Body of pancreas (tissue), 4 donors: ENCODE measurements around the gene KLF7. TPM values are rescaled to one million over a fixed set of nuclear protein-coding genes. Genes with fewer than 3 reads are reported as not detected.

ENCODE experiments used
- ATAC-seq: fragments of 150-250 bp; one replicate; pipeline ENCODE4 v1.9.1; 2016
- DNase-seq, 4 donors: peaks; one replicate each; pipeline ENCODE4 v3.0.0-alpha.2; 2019
- H3K27ac ChIP-seq, 4 donors: fragments of 200-600 bp; sonication (generic); 1 replicate in 3 of 4; 2 replicates in 1 of 4; pipeline versions ENCODE4 v1.5.1 to v1.6.1; 2016 to 2019; ENCODE audit warnings: mild to moderate bottlenecking in 1 of 4, mixed read lengths in 1 of 4, moderate library complexity in 1 of 4
- H3K27me3 ChIP-seq, 2 donors: fragments of 200-600 bp; sonication (generic); one replicate each; pipeline ENCODE4 v1.6.0; 2016; ENCODE audit warnings: mild to moderate bottlenecking in 1 of 2
- H3K36me3 ChIP-seq, 2 donors: fragments of 200-600 bp; sonication (generic); replicated peaks in 1 of 2; 2 replicates each; pipeline ENCODE4 v1.5.1; 2016; ENCODE audit warnings: low read depth in 2 of 2; ENCODE audit not compliant: insufficient read depth in 1 of 2
- H3K4me1 ChIP-seq: fragments of 200-600 bp; sonication (generic); one replicate; pipeline ENCODE4 v1.6.0; 2016
- H3K4me3 ChIP-seq, 2 donors: fragments of 200-600 bp; sonication (generic); 1 replicate in 1 of 2; 2 replicates in 1 of 2; pipeline ENCODE4 v1.5.1; 2016 to 2019
- H3K9me3 ChIP-seq, 3 donors: fragments of 200-600 bp; sonication (generic); 1 replicate in 2 of 3; 2 replicates in 1 of 3; pipeline ENCODE4 v1.5.1; 2016
- POLR2A ChIP-seq, 3 donors: fragments of 450-650 bp; IDR thresholded peaks; one replicate each; pipeline ENCODE4 v1.6.1; 2016; ENCODE audit warnings: antibody characterized with exemption in 3 of 3, mild to moderate bottlenecking in 2 of 3
- WGBS, 2 donors: methylation state at CpG; one replicate each; pipeline ENCODE4 v1.1.5; 2017; 5-methylcytosine and 5-hydroxymethylcytosine counted together
- intact Hi-C: fragments of 100-400 bp; cut with DNase I; formaldehyde crosslinking; loops from one replicate; pipeline ENCODE4 v1.15.1; 2023
- total RNA-seq, 2 donors: library from RNA; depleted of rRNA; stranded (reverse); fragments of >200 nt; gene quantifications; one replicate each; pipeline ENCODE4 v1.1.0, GENCODE V29; 2016
- TF ChIP-seq, protein P1 (sequence below), 7 experiments: fragments of 450-650 bp in 4 of 7; fragments of 200-600 bp in 3 of 7; sonication (generic) in 3 of 7; IDR thresholded peaks; one replicate each; pipeline ENCODE4 v1.5.1; 2016 to 2019; ENCODE audit warnings: antibody characterized with exemption in 7 of 7

KLF7 gene
- total RNA-seq, 2 donors from 2014 or later: 4.6 to 9.3 TPM

DNA sequence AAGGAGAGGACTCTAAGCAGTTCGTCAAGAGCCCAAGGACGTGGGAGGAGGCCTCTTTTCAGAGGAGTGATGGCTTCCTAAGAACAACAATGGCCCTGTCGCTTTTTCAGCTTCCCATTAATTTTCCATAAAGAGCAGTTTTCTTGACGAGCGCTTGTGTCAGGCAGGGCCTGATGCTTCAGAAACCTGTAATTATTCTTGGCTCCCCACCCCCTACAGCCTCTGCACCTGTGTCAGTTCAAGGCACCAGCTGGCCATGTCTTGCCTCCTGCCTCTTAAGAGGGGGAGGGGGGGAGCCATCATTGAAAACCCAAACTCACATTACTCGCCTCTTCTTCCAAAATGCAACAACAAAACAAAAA, 32.3 kb downstream of the KLF7 start:
- no peak overlapping the region for H3K4me3 ChIP-seq
- no peaks in the 10 kb centered on the region for H3K36me3 ChIP-seq
- no peaks in the 10 kb centered on the region for H3K27me3 ChIP-seq
- intact Hi-C loops: no loop called here
- 76 to 87% methylated on average over 6 of the region's 6 CpGs for WGBS, 2 donors
- no peak for ATAC-seq
- DNase-seq: no peak
- peak overlapping the region in 1 of 4 donors; percentile 5 for H3K27ac ChIP-seq
- TF ChIP-seq POLR2A (IDR thresholded peaks at IDR 0.05): no peak
- TF ChIP-seq, protein P1, sequence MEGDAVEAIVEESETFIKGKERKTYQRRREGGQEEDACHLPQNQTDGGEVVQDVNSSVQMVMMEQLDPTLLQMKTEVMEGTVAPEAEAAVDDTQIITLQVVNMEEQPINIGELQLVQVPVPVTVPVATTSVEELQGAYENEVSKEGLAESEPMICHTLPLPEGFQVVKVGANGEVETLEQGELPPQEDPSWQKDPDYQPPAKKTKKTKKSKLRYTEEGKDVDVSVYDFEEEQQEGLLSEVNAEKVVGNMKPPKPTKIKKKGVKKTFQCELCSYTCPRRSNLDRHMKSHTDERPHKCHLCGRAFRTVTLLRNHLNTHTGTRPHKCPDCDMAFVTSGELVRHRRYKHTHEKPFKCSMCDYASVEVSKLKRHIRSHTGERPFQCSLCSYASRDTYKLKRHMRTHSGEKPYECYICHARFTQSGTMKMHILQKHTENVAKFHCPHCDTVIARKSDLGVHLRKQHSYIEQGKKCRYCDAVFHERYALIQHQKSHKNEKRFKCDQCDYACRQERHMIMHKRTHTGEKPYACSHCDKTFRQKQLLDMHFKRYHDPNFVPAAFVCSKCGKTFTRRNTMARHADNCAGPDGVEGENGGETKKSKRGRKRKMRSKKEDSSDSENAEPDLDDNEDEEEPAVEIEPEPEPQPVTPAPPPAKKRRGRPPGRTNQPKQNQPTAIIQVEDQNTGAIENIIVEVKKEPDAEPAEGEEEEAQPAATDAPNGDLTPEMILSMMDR (IDR thresholded peaks at IDR 0.05): no peak
- peaks cover 19% of the 10 kb centered on the region for H3K4me1 ChIP-seq
- H3K9me3 ChIP-seq: no peaks in the 10 kb centered on the region

DNA sequence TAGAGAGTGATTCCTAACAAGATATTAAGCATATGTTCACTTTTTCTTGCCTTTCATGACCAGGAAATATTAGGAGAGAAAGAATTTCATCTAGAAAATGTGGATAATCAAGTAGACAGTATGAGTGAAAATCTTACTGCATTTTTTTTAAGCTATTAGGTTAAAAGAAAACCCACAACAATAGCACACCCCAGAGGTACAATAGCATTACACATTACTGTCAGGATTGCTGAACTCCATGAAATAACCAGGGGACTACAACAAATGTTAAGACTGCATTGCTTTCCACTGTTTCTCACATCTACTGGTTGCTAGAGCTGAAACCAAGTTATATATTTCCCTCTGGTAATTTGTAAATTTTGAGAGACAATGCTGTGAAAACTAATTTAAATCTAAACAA, 33.7 kb downstream of the KLF7 start:
- Histone ChIP-seq H3K36me3 (no peaks in the 10 kb centered on the region), H3K9me3 (no peaks in the 10 kb centered on the region), H3K27me3 (no peaks in the 10 kb centered on the region), H3K4me3 (no peak overlapping the region), H3K27ac (no peak overlapping the region), H3K4me1 (peaks cover 20% of the 10 kb centered on the region)
- DNase-seq (no peak), ATAC-seq (no peak)
- intact Hi-C loops: no loop called here
- TF ChIP-seq, protein P1 (IDR thresholded peaks at IDR 0.05): no peak
- TF ChIP-seq POLR2A (IDR thresholded peaks at IDR 0.05): no peak

DNA sequence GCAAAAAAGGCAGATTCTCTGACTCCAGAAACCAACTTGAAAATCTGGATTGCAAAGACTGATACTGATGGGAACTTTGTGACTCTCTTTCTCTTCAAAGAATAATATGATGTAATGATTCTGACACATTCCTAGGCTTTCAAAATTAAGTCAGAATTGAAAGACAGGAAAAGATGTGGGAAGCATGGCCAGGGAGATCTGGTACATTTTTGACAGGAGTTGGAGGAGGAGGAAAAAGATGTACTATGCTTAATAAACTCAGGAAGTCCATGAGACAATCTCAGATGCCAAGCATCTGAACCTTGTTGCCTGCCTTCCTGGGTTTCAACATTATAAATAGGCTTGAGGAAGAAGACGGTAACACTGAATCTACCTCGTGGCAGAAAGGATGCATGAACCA, 34.2 kb downstream of the KLF7 start:
- no peak for DNase-seq
- Histone ChIP-seq H3K4me3 (no peak overlapping the region), H3K4me1 (peaks cover 20% of the 10 kb centered on the region), H3K9me3 (no peaks in the 10 kb centered on the region), H3K36me3 (no peaks in the 10 kb centered on the region), H3K27ac (no peak overlapping the region), H3K27me3 (no peaks in the 10 kb centered on the region)
- ATAC-seq: no peak
- 70 to 75% methylated on average over 2 of the region's 2 CpGs for WGBS, 2 donors
- intact Hi-C loops: no loop called here
- TF ChIP-seq, protein P1 (IDR thresholded peaks at IDR 0.05): no peak
- TF ChIP-seq POLR2A (IDR thresholded peaks at IDR 0.05): no peak

DNA sequence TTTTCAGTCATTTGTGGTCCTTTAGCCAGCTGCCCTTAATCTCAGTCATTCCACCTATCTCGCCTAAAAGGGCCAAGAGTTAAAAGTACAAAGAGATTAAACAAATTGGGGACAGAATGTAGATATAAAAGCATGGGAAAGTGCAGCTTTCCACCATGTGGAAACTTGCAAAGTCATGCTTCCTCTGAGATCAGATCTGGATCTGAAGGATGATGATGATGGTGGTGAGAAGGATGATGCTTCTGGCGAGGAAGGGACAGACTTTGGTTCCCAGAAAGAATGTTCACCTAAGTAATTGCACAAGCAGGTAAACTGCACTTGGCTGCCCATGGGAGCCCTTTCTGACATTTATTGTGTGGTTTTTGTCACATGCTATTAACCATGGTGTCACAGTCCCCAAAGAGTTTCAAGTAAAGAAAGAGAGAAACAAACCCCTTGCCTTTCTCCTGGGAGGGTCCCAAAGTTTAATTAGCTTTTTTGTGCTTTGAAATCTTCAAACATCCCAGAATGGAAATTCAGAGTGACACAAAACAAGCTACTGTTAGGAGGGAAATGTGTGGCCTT, 34.7 kb downstream of the KLF7 start:
- Histone ChIP-seq H3K27ac (no peak overlapping the region), H3K36me3 (no peaks in the 10 kb centered on the region), H3K9me3 (no peaks in the 10 kb centered on the region), H3K4me1 (peaks cover 20% of the 10 kb centered on the region), H3K27me3 (no peaks in the 10 kb centered on the region), H3K4me3 (no peak overlapping the region)
- no peak for DNase-seq
- intact Hi-C loops: no loop called here
- TF ChIP-seq POLR2A (IDR thresholded peaks at IDR 0.05): no peak
- TF ChIP-seq, protein P1 (IDR thresholded peaks at IDR 0.05): no peak
- ATAC-seq: peak; percentile 25
- 56 to 71% methylated on average over 2 of the region's 2 CpGs for WGBS, 2 donors

DNA sequence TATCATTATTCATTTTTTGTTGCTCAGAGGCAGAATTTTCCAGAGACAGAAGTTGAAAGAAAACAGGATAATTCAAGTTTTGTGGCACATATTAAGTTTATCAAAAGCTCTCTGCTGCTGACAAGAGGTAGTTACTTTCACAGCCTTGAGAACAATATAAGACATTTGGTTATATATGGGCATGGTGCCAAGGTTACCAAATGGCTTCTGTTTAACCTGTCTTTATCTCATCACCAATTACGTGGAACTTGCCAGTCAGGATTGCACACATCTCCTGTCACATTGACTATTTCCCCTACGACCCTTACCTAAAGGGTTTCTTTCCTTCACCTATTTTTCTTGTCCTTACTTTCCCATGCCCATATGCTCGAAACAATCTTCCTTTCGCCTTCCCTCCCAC, 35.9 kb downstream of the KLF7 start:
- ATAC-seq (no peak), DNase-seq (no peak)
- peaks cover 20% of the 10 kb centered on the region for H3K4me1 ChIP-seq
- no peak overlapping the region for H3K27ac ChIP-seq
- intact Hi-C loops: no loop called here
- 61 to 63% methylated on average over 4 of the region's 4 CpGs for WGBS, 2 donors
- TF ChIP-seq, protein P1 (IDR thresholded peaks at IDR 0.05): no peak
- no peak for TF ChIP-seq POLR2A (IDR thresholded peaks at IDR 0.05)
- no peaks in the 10 kb centered on the region for H3K9me3 ChIP-seq
- H3K36me3 ChIP-seq: no peaks in the 10 kb centered on the region
- H3K27me3 ChIP-seq: no peaks in the 10 kb centered on the region
- H3K4me3 ChIP-seq: no peak overlapping the region
